WTC11 (cell line): ENCODE data around the gene THBD. TPM values are rescaled to one million over a fixed set of nuclear protein-coding genes. Genes with fewer than 3 reads are reported as not detected.

ENCODE experiments used
- ATAC-seq: fragments of 200-7000 bp; cut with Tn5 transposase; 2 replicates; pipeline ENCODE4 v1.10.0; 2021; ENCODE audit warnings: mild to moderate bottlenecking, moderate library complexity
- CTCF ChIA-PET: fragments of 300-600 bp; sonication (Branson Sonifier 250); formaldehyde crosslinking; loops from one replicate; lab custom pipeline; 2021; ENCODE audit warnings: antibody characterized with exemption; lab: Charles Lee
- POLR2A ChIA-PET: fragments of 350-600 bp; sonication (Branson Sonifier 250); formaldehyde crosslinking; loops from one replicate; lab custom pipeline; 2021; ENCODE audit warnings: antibody characterized with exemption; lab: Charles Lee
- DNase-seq: peaks from one replicate; pipeline ENCODE4 v3.0.0; 2021; ENCODE audit warnings: low spot score
- H3K27ac Mint-ChIP-seq: 2 replicates; pipeline ENCODE4 v1.8.0; 2021; ENCODE audit warnings: mixed read lengths
- H3K27me3 Mint-ChIP-seq: 2 replicates; pipeline ENCODE4 v1.8.0; 2021; ENCODE audit warnings: low read depth, mild to moderate bottlenecking, moderate library complexity, mixed read lengths
- H3K36me3 Mint-ChIP-seq: 2 replicates; pipeline ENCODE4 v1.8.0; 2021; ENCODE audit warnings: mixed read lengths
- H3K4me1 Mint-ChIP-seq: 2 replicates; pipeline ENCODE4 v1.8.0; 2022; ENCODE audit warnings: mixed read lengths
- H3K4me3 Mint-ChIP-seq: 2 replicates; pipeline ENCODE4 v1.8.0; 2021; ENCODE audit warnings: mild to moderate bottlenecking, moderate library complexity, mixed read lengths
- H3K9me3 Mint-ChIP-seq: 2 replicates; pipeline ENCODE4 v1.8.0; 2021; ENCODE audit warnings: mixed read lengths
- FOXP1 ChIP-seq: sonication (generic); formaldehyde crosslinking; IDR thresholded peaks from 2 replicates; pipeline ENCODE4 v1.8.0; 2022; ENCODE audit warnings: missing genetic modification reagents, mild to moderate bottlenecking, moderate library complexity, borderline replicate concordance
- JUN ChIP-seq: sonication (generic); formaldehyde crosslinking; IDR thresholded peaks from 2 replicates; pipeline ENCODE4 v1.8.0; 2023; ENCODE audit warnings: mild to moderate bottlenecking, missing genetic modification reagents
- NFYB ChIP-seq: sonication (generic); formaldehyde crosslinking; conservative IDR thresholded peaks from 2 replicates; pipeline ENCODE4 v1.8.0; 2022; ENCODE audit warnings: low read depth, missing genetic modification reagents
- NR3C1 ChIP-seq: sonication (generic); formaldehyde crosslinking; conservative IDR thresholded peaks from 2 replicates; pipeline ENCODE4 v1.8.1; 2023; ENCODE audit warnings: low read depth, mild to moderate bottlenecking, missing genetic modification reagents
- RELA ChIP-seq: sonication (generic); formaldehyde crosslinking; IDR thresholded peaks from 2 replicates; pipeline ENCODE4 v1.8.1; 2022; ENCODE audit warnings: missing genetic modification reagents, mild to moderate bottlenecking, borderline replicate concordance
- ZBTB43 ChIP-seq: sonication (generic); formaldehyde crosslinking; IDR thresholded peaks from 2 replicates; pipeline ENCODE4 v1.8.1; 2023; ENCODE audit warnings: mild to moderate bottlenecking, missing genetic modification reagents
- ZNF219 ChIP-seq: sonication (generic); formaldehyde crosslinking; IDR thresholded peaks from 2 replicates; pipeline ENCODE4 v1.8.0; 2023; ENCODE audit warnings: missing genetic modification reagents, mild to moderate bottlenecking, borderline replicate concordance
- ZNF423 ChIP-seq: fragments of 250-450 bp; sonication (Bioruptor Pico); IDR thresholded peaks from 2 replicates; pipeline ENCODE4 v2.1.2; 2022; ENCODE audit warnings: mild to moderate bottlenecking, moderate library complexity
- total RNA-seq: library from RNA; stranded (reverse); gene quantifications from 3 replicates; pipeline ENCODE4 v1.2.3, GENCODE V29; 2021
- TF ChIP-seq, protein P1 (sequence below): fragments of 250-450 bp; sonication (Bioruptor Pico); conservative IDR thresholded peaks from 2 replicates; pipeline ENCODE4 v1.9.0; 2021; ENCODE audit warnings: mild to moderate bottlenecking
- TF ChIP-seq, protein P2 (sequence below): sonication (generic); formaldehyde crosslinking; IDR thresholded peaks from 2 replicates; pipeline ENCODE4 v1.8.0; 2022; ENCODE audit warnings: mild to moderate bottlenecking, missing genetic modification reagents
- TF ChIP-seq, protein P3 (sequence below): sonication (generic); formaldehyde crosslinking; conservative IDR thresholded peaks from 2 replicates; pipeline ENCODE4 v1.8.1; 2023; ENCODE audit warnings: mild to moderate bottlenecking, low read depth, missing genetic modification reagents, moderate library complexity
- TF ChIP-seq, protein P4 (sequence below): sonication (generic); formaldehyde crosslinking; conservative IDR thresholded peaks from 2 replicates; pipeline ENCODE4 v1.8.1; 2022; ENCODE audit warnings: mild to moderate bottlenecking, missing genetic modification reagents

Gene THBD
- total RNA-seq, 1 experiment from 2014 or later, result 1.0 TPM

DNA sequence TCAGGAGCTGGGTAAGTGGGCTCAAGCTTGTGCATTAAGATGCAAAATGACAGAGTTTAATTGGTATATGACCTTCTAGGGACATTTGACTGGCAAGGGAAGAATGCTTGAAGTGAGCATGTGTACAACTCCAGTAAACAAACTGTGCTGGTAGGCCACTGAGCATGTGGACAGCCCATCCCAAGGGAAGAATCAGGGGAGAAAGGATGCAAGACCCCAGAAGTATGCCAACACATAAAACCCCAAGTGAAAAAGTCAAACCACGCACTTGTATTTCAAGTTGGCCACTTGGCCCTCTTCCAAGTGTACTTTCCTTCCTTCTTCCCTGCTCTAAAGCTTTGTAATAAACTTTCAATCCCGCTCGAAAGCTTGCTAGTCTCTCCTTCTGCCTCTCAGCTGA lies 10.4 kb upstream of the THBD start (continued):
- TF ChIP-seq, protein P1, sequence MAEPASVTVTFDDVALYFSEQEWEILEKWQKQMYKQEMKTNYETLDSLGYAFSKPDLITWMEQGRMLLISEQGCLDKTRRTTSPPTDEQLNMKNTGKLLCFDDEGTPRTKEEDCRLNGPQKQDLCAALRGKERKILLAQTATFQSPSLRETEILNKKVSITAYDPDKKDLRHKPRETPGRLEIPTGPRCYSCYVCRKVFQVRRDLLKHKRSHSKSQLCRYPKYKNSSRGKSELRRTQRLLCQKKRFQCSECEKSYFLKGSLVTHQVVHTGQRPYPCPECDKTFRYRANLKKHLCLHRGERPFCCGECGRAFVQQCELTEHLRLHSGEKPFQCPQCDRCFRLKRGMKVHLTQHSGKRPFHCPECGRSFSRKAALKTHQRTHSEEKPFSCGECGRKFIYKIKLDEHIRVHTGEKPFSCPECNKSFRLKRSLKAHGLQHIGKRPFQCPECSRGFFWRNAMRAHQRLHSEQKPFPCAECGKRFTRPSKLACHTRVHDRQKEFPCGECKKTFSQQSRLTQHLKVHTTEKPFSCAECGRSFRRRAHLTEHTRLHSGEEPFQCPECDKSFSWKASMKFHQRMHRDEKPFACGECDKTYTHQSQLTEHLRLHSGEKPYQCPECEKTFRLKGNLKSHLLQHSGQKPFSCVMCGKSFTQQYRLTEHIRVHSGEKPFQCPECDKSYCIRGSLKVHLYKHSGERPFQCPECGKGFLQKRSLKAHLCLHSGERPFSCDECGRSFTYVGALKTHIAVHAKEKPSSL (CRISPR knock-in tag), result no peak
- TF ChIP-seq, protein P2, sequence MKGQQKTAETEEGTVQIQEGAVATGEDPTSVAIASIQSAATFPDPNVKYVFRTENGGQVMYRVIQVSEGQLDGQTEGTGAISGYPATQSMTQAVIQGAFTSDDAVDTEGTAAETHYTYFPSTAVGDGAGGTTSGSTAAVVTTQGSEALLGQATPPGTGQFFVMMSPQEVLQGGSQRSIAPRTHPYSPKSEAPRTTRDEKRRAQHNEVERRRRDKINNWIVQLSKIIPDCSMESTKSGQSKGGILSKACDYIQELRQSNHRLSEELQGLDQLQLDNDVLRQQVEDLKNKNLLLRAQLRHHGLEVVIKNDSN (CRISPR knock-in tag), result no peak
- TF ChIP-seq ZBTB43 (CRISPR knock-in tag), result no peak
- no peak for TF ChIP-seq ZNF219 (CRISPR knock-in tag)

GRCh38 chr20:23059001-23059400 lies 9.5 kb upstream of the THBD start:
- no peak overlapping the region for H3K27ac Mint-ChIP-seq
- no peaks in the 10 kb centered on the region for H3K27me3 Mint-ChIP-seq
- peaks cover 5% of the 10 kb centered on the region; the same call in 1 of the 2 replicates for H3K36me3 Mint-ChIP-seq
- DNase-seq, result no peak
- peaks cover 12% of the 10 kb centered on the region for H3K9me3 Mint-ChIP-seq
- no peak overlapping the region for H3K4me3 Mint-ChIP-seq
- TF ChIP-seq NR3C1, result no peak
- TF ChIP-seq FOXP1, result no peak
- no peak for TF ChIP-seq RELA
- peaks cover 32% of the 10 kb centered on the region for H3K4me1 Mint-ChIP-seq
- ChIA-PET POLR2A (no interaction called here), CTCF (interaction anchor here (0.8 to 6.0 kb wide), 2 partner anchors 9 to 282 kb away, joined by 4 to 103 read pairs; partner anchors contain the start of gene THBD)
- ATAC-seq, result no peak

- Mint-ChIP-seq H3K4me1 (peaks cover 24% of the 10 kb centered on the region), H3K36me3 (peaks cover 5% of the 10 kb centered on the region; the same call in 1 of the 2 replicates), H3K9me3 (peaks cover 12% of the 10 kb centered on the region), H3K27me3 (peaks cover 4% of the 10 kb centered on the region), H3K4me3 (no peak overlapping the region), H3K27ac (no peak overlapping the region)
- no peak for DNase-seq
- TF ChIP-seq, protein P3, sequence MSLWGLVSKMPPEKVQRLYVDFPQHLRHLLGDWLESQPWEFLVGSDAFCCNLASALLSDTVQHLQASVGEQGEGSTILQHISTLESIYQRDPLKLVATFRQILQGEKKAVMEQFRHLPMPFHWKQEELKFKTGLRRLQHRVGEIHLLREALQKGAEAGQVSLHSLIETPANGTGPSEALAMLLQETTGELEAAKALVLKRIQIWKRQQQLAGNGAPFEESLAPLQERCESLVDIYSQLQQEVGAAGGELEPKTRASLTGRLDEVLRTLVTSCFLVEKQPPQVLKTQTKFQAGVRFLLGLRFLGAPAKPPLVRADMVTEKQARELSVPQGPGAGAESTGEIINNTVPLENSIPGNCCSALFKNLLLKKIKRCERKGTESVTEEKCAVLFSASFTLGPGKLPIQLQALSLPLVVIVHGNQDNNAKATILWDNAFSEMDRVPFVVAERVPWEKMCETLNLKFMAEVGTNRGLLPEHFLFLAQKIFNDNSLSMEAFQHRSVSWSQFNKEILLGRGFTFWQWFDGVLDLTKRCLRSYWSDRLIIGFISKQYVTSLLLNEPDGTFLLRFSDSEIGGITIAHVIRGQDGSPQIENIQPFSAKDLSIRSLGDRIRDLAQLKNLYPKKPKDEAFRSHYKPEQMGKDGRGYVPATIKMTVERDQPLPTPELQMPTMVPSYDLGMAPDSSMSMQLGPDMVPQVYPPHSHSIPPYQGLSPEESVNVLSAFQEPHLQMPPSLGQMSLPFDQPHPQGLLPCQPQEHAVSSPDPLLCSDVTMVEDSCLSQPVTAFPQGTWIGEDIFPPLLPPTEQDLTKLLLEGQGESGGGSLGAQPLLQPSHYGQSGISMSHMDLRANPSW, result no peak
- TF ChIP-seq JUN, result no peak
- TF ChIP-seq, protein P4, sequence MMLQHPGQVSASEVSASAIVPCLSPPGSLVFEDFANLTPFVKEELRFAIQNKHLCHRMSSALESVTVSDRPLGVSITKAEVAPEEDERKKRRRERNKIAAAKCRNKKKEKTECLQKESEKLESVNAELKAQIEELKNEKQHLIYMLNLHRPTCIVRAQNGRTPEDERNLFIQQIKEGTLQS (CRISPR knock-in tag), result no peak
- ChIA-PET CTCF (interaction anchor here (1.6 kb wide), 1 partner anchor 143 kb away, joined by 6 read pairs; no protein-coding TSS in a partner anchor), POLR2A (no interaction called here)
- no peak for ATAC-seq
These were observed 8.8 kb upstream of the THBD start for GRCh38 chr20:23058240-23058639.

DNA sequence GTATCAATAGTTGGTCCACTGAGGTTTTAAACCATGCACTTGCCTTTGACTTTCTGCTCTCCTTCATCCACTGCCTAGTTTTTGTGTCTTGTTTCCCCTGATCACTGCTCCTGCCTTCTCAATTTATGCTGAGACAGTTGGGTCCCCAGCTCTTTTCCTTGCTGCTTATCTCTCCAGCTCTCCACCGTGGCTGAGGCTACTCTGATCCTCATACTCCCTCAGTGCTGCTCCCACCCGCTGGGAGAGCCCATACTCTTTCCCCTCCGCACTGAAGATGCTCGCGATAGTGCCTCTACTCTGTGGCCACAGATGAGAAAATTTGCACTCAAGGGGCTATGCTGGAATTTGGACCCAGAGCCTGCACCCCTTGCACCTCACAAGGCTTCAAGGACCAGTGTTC lies 3.4 kb upstream of the THBD start:
- no peak overlapping the region for H3K4me3 Mint-ChIP-seq
- ATAC-seq (no peak), DNase-seq (no peak)
- peaks cover 14% of the 10 kb centered on the region for H3K4me1 Mint-ChIP-seq
- CTCF ChIA-PET, result interaction anchor here (2.2 kb wide), 1 partner anchor 9 kb away, joined by 9 read pairs; no protein-coding TSS in a partner anchor
- peaks cover 5% of the 10 kb centered on the region; the same call in 1 of the 2 replicates for H3K36me3 Mint-ChIP-seq
- POLR2A ChIA-PET, result no interaction called here
- no peak overlapping the region for H3K27ac Mint-ChIP-seq
- peaks cover 56% of the 10 kb centered on the region for H3K27me3 Mint-ChIP-seq
- TF ChIP-seq ZNF423 (CRISPR knock-in tag) (no peak), NFYB (CRISPR knock-in tag) (no peak)
- peaks cover 12% of the 10 kb centered on the region for H3K9me3 Mint-ChIP-seq
